GM21423 (cell line): ENCODE data around the gene OR5T3.
"Not testable (repeated sequence)": the region's sequence is repeated elsewhere in the genome, so short reads cannot be mapped to it uniquely, and the experiment has no call there.

ENCODE experiments used
- ATAC-seq: cut with Tn5 transposase; IDR thresholded peaks from one replicate; pipeline ENCODE4 v1.9.1; 2021; ENCODE audit warnings: mild to moderate bottlenecking, moderate library complexity; ENCODE audit not compliant: unreplicated experiment

Gene OR5T3

GRCh38 chr11:56251954-56252353 lies at the start of gene OR5T3:
Gene OR5T3, plus strand, starts transcription at chr11:56252254. Its CDS starts 0 bp downstream, at chr11:56252254.
- ATAC-seq, result no peak

GRCh38 chr11:56207790-56208189 lies 44.3 kb upstream of the OR5T3 start:
- no peak for ATAC-seq

DNA sequence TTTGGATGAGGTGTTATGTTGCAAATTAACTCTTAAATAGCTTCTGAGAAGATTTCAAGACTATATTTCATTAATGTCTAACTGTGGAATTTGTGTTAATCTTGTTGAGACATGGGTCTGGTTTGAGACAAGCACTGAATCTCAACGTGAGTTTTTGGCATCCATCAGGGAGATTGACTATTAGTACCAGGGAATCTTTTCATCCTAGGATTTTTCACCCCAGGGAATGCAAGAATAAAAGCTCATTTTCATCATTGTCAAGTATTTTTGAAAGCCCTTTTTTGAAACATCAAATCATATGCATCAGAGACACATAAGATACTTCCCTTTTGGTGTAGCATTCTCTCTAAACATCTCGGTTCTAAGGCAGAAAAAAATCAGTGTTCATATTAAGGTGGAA lies 37.5 kb upstream of the OR5T3 start:
- no peak for ATAC-seq

- ATAC-seq, result not testable (repeated sequence)
These were observed 32.3 kb upstream of the OR5T3 start for GRCh38 chr11:56219735-56220134.

GRCh38 chr11:56234155-56234554 lies 17.9 kb upstream of the OR5T3 start, which contains the start of gene OR5T2:
Gene OR5T2, minus strand, starts transcription at chr11:56234255. Its CDS starts 1,193 bp downstream, at chr11:56233062.
- ATAC-seq, result no peak

DNA sequence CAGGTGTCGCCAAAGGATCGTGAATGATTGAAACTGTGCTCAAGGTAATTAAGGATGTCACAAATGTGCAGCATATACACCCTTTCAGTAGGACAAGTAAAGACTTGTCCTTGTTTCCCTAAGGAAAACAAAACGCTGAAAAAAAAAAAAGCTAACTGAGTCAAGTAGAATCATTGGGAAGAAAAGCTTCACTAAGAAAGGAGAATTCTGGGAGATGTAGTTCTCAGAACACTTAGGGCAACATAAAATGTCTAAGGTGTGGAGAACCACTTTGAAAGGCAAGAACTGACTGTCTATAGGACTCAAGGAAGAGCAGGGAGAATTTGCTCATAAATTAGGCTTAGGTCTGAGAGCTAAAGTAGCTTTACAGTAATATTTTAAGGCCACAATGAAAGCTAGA lies 19.0 kb downstream of the OR5T3 start:
- ATAC-seq, result no peak

GRCh38 chr11:56273854-56274253 lies 21.8 kb downstream of the OR5T3 start, which contains the start of gene OR5T1:
Gene OR5T1, plus strand, starts transcription at chr11:56274154. Its CDS starts 1,485 bp downstream, at chr11:56275639.
- ATAC-seq, result no peak

DNA sequence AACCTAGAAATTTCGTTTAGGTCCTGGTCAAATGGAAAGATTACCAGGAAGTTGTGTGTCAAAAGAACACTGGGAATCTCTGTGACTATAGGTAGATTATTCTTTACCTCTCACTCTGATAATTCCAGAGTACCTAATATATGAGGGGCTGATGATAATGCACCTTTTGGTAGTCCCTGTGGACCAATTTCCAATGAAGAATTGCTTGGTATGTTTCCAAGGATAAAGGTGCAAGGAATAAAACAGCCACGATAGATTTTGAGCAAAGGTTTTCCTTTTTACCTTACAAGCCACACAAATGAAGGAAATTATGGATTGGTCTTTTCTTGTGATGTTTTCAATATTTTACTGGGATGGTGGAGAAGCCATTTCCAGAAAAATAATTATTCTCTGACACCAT lies 40.1 kb downstream of the OR5T3 start, which contains the start of gene OR8H1:
OR8H1 (minus strand) TSS at position 101 of the 400 bp plus-strand sequence. CDS start 1,192 bp downstream, outside the sequence.
- ATAC-seq, result no peak

DNA sequence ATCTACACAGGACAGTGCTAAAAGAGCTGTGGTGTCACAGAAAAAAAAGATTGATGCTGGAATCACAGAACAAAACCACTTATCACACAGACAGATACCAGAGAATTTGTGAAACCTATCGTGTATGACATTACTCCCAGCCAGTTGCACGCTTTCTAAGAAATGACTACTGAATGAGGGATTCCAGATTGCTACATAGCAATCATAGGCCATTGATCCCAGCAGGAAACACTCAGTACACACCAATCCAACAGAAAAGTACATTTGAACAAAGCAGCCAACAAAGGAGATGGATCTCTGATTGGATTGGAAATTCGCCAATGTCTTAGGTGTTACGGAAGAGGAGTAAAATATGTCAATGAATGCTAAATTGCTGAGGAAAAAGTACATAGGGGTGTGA lies 44.8 kb downstream of the OR5T3 start:
- ATAC-seq, result no peak
